VCaP (cell line): ENCODE results near the gene KRTAP4-11.

Experiments used
- H3K27ac ChIP-seq: fragments of 450-650 bp; 2 replicates; pipeline ENCODE4 v1.5.1; 2017
- TF ChIP-seq, protein P1 (sequence below): fragments of 450-650 bp; conservative IDR thresholded peaks from 2 replicates; pipeline ENCODE4 v1.5.1; 2017; ENCODE audit warnings: mild to moderate bottlenecking, moderate library complexity

The KRTAP4-11 gene

GRCh38 chr17:41071606-41072360 lies 46.4 kb downstream of the KRTAP4-11 start:
- no peak overlapping the region for H3K27ac ChIP-seq

GRCh38 chr17:41069031-41069430 lies 49.1 kb downstream of the KRTAP4-11 start:
- TF ChIP-seq, protein P1, sequence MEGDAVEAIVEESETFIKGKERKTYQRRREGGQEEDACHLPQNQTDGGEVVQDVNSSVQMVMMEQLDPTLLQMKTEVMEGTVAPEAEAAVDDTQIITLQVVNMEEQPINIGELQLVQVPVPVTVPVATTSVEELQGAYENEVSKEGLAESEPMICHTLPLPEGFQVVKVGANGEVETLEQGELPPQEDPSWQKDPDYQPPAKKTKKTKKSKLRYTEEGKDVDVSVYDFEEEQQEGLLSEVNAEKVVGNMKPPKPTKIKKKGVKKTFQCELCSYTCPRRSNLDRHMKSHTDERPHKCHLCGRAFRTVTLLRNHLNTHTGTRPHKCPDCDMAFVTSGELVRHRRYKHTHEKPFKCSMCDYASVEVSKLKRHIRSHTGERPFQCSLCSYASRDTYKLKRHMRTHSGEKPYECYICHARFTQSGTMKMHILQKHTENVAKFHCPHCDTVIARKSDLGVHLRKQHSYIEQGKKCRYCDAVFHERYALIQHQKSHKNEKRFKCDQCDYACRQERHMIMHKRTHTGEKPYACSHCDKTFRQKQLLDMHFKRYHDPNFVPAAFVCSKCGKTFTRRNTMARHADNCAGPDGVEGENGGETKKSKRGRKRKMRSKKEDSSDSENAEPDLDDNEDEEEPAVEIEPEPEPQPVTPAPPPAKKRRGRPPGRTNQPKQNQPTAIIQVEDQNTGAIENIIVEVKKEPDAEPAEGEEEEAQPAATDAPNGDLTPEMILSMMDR, result no peak
- H3K27ac ChIP-seq, result no peak overlapping the region

More at GRCh38 chr17:41071606-41072360, 46.4 kb downstream of the KRTAP4-11 start:
- TF ChIP-seq, protein P1, result no peak

GRCh38 chr17:41067281-41067680 lies 50.9 kb downstream of the KRTAP4-11 start:
- no peak overlapping the region for H3K27ac ChIP-seq
- TF ChIP-seq, protein P1, result no peak
